ENCODE results near the gene ZNF592.

The ZNF592 gene

GRCh38 chr15:84822653-84823281, 74.4 kb downstream of the ZNF592 start:
- Histone ChIP-seq H3K9ac (no peak overlapping the region), H3K4me2 (ENCODE audit: low read length) (no peak overlapping the region), H3K27me3 (ENCODE audit: control insufficient read depth, insufficient read depth, low read length) (no peaks in the 10 kb centered on the region), H2AFZ (no peak overlapping the region), H3K4me1 (peaks cover 10% of the 10 kb centered on the region), H3K36me3 (ENCODE audit: control insufficient read depth, insufficient read depth, low read length) (no peaks in the 10 kb centered on the region), H3K79me2 (peaks cover 4% of the 10 kb centered on the region), H3K4me3 (ENCODE audit: low read depth, low read length) (no peak overlapping the region), H3K9me3 (ENCODE audit: control insufficient read depth, low read length) (no peaks in the 10 kb centered on the region), H3K27ac (no peak overlapping the region)
- TF ChIP-seq CTCF (IDR thresholded peaks at IDR 0.05), result no peak

DNA sequence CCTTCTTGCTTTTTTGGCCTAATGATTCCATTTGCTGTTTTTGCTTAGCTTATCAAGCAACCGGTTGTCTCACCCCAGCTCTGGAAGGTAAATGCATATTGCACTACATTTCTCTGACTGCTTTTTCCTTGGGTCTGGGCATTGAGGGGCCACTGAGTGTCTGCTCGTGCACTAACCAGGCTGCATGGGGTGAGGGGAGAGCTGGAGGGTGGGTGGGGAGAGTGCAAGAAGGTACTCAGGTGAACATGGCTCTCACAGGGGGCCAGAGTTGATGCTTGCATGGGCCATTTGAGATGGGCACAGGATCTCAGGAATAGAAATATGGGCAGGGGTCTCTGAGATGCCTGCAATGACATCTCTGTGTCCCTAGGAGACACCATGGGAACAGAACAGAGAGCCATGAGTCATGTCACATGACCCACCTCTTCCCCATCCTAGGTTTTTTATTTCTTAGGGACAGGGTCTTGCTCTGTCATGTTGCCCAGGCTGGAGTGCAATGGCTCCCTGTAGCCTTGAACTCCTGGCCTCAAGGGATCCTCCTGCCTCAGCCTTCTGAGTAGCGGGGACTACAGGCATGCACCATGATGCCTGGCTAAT, 75.0 kb downstream of the ZNF592 start:
- no peak overlapping the region for H3K27ac ChIP-seq

DNA sequence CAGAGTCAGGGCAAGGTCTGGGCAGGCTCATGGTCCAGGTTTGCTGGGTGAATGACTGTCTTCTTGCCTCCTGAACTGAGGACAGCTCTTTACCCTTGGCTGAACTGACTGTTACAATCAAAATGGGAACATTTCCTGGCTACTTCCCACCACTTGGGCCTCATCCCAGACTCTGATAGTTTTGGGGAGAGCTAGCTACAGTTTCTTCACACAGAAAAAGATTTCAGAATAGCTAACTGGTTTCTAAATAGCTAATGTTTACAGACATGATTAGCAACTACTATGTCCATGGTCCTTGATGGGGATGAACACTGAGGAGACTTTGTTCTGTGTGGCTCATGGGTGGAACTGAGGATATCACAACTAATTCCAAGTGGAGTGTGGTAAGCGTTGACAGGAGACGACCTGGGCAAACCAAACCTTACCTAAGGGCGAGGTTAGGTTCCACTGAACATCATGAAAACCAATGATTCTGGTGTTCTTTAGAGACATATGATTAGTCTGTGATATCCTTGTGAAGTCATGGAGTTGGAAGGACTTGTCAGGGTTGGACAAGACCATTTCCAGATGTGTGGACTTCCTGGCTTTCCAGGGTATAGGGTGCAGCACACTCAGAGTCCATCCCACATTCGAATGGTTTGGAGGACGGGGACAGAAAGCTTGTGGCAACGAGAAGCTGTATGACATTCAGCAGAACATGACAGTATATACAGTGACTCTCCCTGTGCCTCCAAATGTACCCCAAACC, 76.0 kb downstream of the ZNF592 start:
- Histone ChIP-seq H3K36me3 (ENCODE audit: control insufficient read depth, insufficient read depth, low read length) (no peaks in the 10 kb centered on the region), H2AFZ (no peak overlapping the region), H3K4me1 (peaks cover 3% of the 10 kb centered on the region), H3K4me2 (ENCODE audit: low read length) (no peak overlapping the region), H3K9ac (no peak overlapping the region), H3K27ac (no peak overlapping the region), H3K4me3 (ENCODE audit: low read depth, low read length) (no peak overlapping the region), H3K79me2 (peaks cover 4% of the 10 kb centered on the region), H3K9me3 (ENCODE audit: control insufficient read depth, low read length) (no peaks in the 10 kb centered on the region), H3K27me3 (ENCODE audit: control insufficient read depth, insufficient read depth, low read length) (no peaks in the 10 kb centered on the region)
- TF ChIP-seq CTCF (IDR thresholded peaks at IDR 0.05), result no peak

More for the DNA sequence above, 75.0 kb downstream of the ZNF592 start:
- Histone ChIP-seq H3K79me2 (peaks cover 4% of the 10 kb centered on the region), H3K9me3 (ENCODE audit: control insufficient read depth, low read length) (no peaks in the 10 kb centered on the region), H3K9ac (no peak overlapping the region), H2AFZ (no peak overlapping the region), H3K4me2 (ENCODE audit: low read length) (no peak overlapping the region), H3K36me3 (ENCODE audit: control insufficient read depth, insufficient read depth, low read length) (no peaks in the 10 kb centered on the region), H3K27me3 (ENCODE audit: control insufficient read depth, insufficient read depth, low read length) (no peaks in the 10 kb centered on the region), H3K4me1 (peaks cover 7% of the 10 kb centered on the region), H3K4me3 (ENCODE audit: low read depth, low read length) (no peak overlapping the region)
- no peak for TF ChIP-seq CTCF (IDR thresholded peaks at IDR 0.05)

DNA sequence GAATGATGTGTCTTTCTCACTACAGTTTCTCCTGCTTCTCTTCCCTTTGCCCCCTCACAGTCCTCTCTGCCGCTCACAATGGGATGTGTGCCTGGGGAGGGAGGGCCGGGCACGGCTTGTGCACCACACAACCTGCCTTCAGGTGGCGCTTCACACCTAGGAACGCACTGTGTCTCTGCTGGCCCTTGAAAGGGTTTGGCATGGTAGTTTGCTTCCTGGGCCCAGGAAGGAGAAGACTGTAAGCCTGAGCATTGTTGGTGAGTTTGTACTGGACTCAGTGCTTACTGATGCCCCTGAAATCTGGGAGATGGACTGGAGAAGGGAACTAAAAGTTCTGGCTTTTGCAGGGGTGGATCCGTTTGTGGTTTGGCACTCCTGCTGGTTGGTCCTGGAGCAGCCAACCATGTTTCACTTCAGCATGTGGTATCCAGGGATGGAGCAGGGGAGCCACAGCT, 78.0 kb downstream of the ZNF592 start:
- Histone ChIP-seq H3K36me3 (ENCODE audit: control insufficient read depth, insufficient read depth, low read length) (no peaks in the 10 kb centered on the region), H3K4me2 (ENCODE audit: low read length) (no peak overlapping the region), H2AFZ (no peak overlapping the region), H3K9ac (no peak overlapping the region), H3K4me1 (no peaks in the 10 kb centered on the region), H3K4me3 (ENCODE audit: low read depth, low read length) (no peak overlapping the region), H3K27ac (no peak overlapping the region), H3K27me3 (ENCODE audit: control insufficient read depth, insufficient read depth, low read length) (no peaks in the 10 kb centered on the region), H3K9me3 (ENCODE audit: control insufficient read depth, low read length) (no peaks in the 10 kb centered on the region), H3K79me2 (peaks cover 4% of the 10 kb centered on the region)
- peak; percentile 39 for TF ChIP-seq CTCF (IDR thresholded peaks at IDR 0.05)
